ENCODE results near the gene SMAD1. TPM values are rescaled to one million over a fixed set of nuclear protein-coding genes. Genes with fewer than 3 reads are reported as not detected.

SMAD1 gene
- total RNA-seq, 2 donors from 2014 or later = 25.1 to 28.3 TPM

- H3K27ac ChIP-seq (ENCODE audit: low read depth, low read length) = no peak overlapping the region
- Mint-ChIP-seq H3K27ac (no peak overlapping the region), H3K36me3 (ENCODE audit: low read depth) (no peaks in the 10 kb centered on the region), H3K9me3 (no peaks in the 10 kb centered on the region), H3K4me3 (no peak overlapping the region), H3K4me1 (peaks cover 29% of the 10 kb centered on the region), H3K27me3 (ENCODE audit: insufficient read depth) (no peaks in the 10 kb centered on the region)
- H3K36me3 ChIP-seq (ENCODE audit: control insufficient read depth, insufficient read depth, low read length) = no peaks in the 10 kb centered on the region
- no peaks in the 10 kb centered on the region for H3K9me3 ChIP-seq (ENCODE audit: control insufficient read depth, low read length)
- H3K9ac ChIP-seq (ENCODE audit: extremely low read depth, low read length, poor library complexity, severe bottlenecking) = no peak overlapping the region
- H3K27me3 ChIP-seq (ENCODE audit: control insufficient read depth, insufficient read depth, low read length, poor library complexity, severe bottlenecking) = no peaks in the 10 kb centered on the region
- no peak overlapping the region for H3K4me3 ChIP-seq (ENCODE audit: low read length)
- peaks cover 13% of the 10 kb centered on the region for H3K4me1 ChIP-seq (ENCODE audit: control insufficient read depth, insufficient read depth, low read length)
- WGBS, 2 experiments (ENCODE audit: insufficient coverage in 1 of 2, insufficient read length in 1 of 2) = 90% methylated on average over 2 of the region's 2 CpGs; no CpG with 5 or more reads in 1 of the 2 experiments
- no peak for DNase-seq
- TF ChIP-seq, protein P1, sequence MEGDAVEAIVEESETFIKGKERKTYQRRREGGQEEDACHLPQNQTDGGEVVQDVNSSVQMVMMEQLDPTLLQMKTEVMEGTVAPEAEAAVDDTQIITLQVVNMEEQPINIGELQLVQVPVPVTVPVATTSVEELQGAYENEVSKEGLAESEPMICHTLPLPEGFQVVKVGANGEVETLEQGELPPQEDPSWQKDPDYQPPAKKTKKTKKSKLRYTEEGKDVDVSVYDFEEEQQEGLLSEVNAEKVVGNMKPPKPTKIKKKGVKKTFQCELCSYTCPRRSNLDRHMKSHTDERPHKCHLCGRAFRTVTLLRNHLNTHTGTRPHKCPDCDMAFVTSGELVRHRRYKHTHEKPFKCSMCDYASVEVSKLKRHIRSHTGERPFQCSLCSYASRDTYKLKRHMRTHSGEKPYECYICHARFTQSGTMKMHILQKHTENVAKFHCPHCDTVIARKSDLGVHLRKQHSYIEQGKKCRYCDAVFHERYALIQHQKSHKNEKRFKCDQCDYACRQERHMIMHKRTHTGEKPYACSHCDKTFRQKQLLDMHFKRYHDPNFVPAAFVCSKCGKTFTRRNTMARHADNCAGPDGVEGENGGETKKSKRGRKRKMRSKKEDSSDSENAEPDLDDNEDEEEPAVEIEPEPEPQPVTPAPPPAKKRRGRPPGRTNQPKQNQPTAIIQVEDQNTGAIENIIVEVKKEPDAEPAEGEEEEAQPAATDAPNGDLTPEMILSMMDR (conservative IDR thresholded peaks at IDR 0.05) = no peak
These were observed 6.7 kb downstream of the SMAD1 start for GRCh38 chr4:145488310-145488709.

- Histone ChIP-seq H3K9ac (ENCODE audit: extremely low read depth, low read length, poor library complexity, severe bottlenecking) (no peak overlapping the region), H3K4me1 (ENCODE audit: control insufficient read depth, insufficient read depth, low read length) (peaks cover 13% of the 10 kb centered on the region), H3K27ac (ENCODE audit: low read depth, low read length) (no peak overlapping the region), H3K36me3 (ENCODE audit: control insufficient read depth, insufficient read depth, low read length) (no peaks in the 10 kb centered on the region), H3K9me3 (ENCODE audit: control insufficient read depth, low read length) (no peaks in the 10 kb centered on the region), H3K4me3 (ENCODE audit: low read length) (no peak overlapping the region), H3K27me3 (ENCODE audit: control insufficient read depth, insufficient read depth, low read length, poor library complexity, severe bottlenecking) (no peaks in the 10 kb centered on the region)
- no peaks in the 10 kb centered on the region for H3K9me3 Mint-ChIP-seq
- no peak overlapping the region for H3K27ac Mint-ChIP-seq
- WGBS, 2 experiments (ENCODE audit: insufficient coverage in 1 of 2, insufficient read length in 1 of 2) = 92 to 95% methylated on average over 3 of the region's 3 CpGs
- H3K27me3 Mint-ChIP-seq (ENCODE audit: insufficient read depth) = no peaks in the 10 kb centered on the region
- H3K4me3 Mint-ChIP-seq = no peak overlapping the region
- H3K4me1 Mint-ChIP-seq = peaks cover 34% of the 10 kb centered on the region
- no peak for DNase-seq
- TF ChIP-seq, protein P1 (conservative IDR thresholded peaks at IDR 0.05) = no peak
- H3K36me3 Mint-ChIP-seq (ENCODE audit: low read depth) = no peaks in the 10 kb centered on the region
These were observed 7.9 kb downstream of the SMAD1 start for GRCh38 chr4:145489556-145489955.

DNA sequence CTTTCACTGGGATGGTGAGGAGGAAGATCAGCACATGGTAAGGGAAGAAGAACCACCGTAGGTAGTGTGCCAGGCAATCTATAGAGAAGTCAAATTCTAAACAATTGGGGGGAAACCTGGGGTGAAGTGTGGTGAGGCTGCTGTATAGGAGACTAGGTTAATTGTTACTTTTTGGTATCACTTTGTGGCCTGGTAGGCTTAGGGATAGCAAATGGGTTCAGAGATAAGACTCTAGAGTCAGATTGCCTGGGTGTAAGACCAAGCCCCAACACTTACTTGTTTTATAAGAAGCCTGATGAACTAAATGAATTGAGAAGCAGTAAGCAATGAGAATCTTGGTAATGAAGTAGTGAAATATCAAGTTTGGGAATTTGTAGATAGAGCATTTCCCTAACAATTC, 8.7 kb downstream of the SMAD1 start:
- Mint-ChIP-seq H3K36me3 (ENCODE audit: low read depth) (no peaks in the 10 kb centered on the region), H3K27me3 (ENCODE audit: insufficient read depth) (no peaks in the 10 kb centered on the region)
- 91 to 94% methylated on average over 1 of the region's 1 CpG for WGBS, 2 experiments (ENCODE audit: insufficient coverage in 1 of 2, insufficient read length in 1 of 2)

More for the DNA sequence above, 8.7 kb downstream of the SMAD1 start:
- Histone ChIP-seq H3K9me3 (ENCODE audit: control insufficient read depth, low read length) (no peaks in the 10 kb centered on the region), H3K9ac (ENCODE audit: extremely low read depth, low read length, poor library complexity, severe bottlenecking) (no peak overlapping the region), H3K36me3 (ENCODE audit: control insufficient read depth, insufficient read depth, low read length) (no peaks in the 10 kb centered on the region), H3K27ac (ENCODE audit: low read depth, low read length) (no peak overlapping the region), H3K4me3 (ENCODE audit: low read length) (peak overlapping the region; percentile 26), H3K4me1 (ENCODE audit: control insufficient read depth, insufficient read depth, low read length) (peaks cover 13% of the 10 kb centered on the region), H3K27me3 (ENCODE audit: control insufficient read depth, insufficient read depth, low read length, poor library complexity, severe bottlenecking) (no peaks in the 10 kb centered on the region)
- H3K4me3 Mint-ChIP-seq = no peak overlapping the region
- TF ChIP-seq, protein P1 (conservative IDR thresholded peaks at IDR 0.05) = no peak
- H3K27ac Mint-ChIP-seq = no peak overlapping the region
- H3K9me3 Mint-ChIP-seq = no peaks in the 10 kb centered on the region
- H3K4me1 Mint-ChIP-seq = peaks cover 42% of the 10 kb centered on the region
- DNase-seq = no peak
